Amniotic epithelial cell (primary cell): ENCODE data around the gene LTBP2.

Experiments used
- DNase-seq: peaks from one replicate; pipeline ENCODE4 v3.0.0-alpha.2; 2010; ENCODE audit warnings: low read depth

Gene LTBP2

DNA sequence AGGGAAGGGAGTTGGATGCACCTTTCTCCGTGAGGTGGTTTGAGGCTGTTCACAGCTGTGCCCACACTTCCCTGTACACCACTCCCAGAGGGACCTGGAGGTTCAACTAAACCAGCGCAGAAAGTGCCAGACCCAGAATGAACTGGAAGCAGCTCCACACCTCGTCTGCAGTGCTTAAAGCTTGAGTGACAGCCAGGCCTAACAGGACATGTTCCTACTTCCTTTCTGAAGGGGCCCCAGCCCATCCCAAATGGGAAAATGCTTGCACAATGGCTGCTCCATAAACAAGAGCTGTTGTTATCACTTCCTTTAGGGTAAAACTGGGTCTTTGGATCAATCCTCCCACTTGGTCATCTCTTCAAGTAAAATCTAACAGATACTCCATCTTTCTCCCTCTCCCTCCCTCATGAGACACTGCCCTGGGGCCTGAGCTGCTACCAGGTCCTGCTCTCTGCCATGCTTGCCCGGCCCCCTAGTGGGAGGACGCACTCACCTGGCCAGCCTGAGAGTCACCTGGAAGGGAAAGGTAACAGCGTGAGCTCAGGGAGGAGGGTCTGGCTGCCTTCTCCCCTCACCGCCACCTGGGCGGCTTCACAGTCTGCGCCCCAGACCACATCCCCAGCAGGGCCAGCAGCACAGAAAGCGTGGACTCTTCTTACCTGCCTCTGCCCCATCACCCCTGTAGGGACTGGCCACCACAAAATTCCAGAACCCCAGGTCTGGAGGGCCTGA lies 85.0 kb downstream of the LTBP2 start:
- no peak for DNase-seq

DNA sequence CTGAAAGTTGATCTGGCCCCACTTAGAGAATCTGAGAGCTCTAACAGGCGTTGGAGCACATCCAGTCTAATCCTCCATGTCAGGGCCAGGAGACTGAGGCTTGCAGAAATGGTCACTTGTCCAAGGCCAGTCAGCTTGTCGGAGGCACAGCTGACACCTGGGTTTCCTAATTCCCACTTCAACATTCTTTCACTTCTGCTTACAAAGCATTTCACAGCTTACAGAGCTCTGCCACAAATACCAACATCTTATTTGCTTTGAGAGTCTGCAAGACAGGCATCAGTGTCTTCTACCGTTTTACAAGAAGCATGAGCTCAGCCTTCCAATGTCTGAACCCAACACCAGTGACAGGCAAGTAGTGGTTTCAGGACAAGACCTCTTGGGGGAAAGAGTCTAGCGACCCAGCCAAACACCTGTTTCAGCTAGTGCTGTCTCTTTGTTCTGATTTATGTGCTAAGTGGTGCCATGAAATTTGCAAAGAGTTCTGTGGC lies 86.6 kb downstream of the LTBP2 start:
- DNase-seq: no peak

DNA sequence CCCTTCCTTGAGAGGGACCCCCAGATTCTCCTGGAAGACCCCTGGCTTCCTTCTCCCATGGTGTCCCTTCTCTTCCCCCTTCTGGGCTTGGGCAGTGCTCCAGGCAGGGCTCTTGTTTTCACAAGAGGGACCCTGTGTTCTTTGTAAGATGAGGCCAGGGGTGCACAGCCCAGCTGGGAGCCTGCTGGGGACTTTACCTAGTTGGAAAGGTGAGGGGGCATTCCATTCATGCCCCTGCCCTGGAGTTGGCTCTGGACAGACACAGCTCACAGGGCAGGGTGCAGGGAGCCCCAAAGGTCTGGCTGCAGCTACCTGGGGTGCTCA lies 87.3 kb downstream of the LTBP2 start:
- no peak for DNase-seq

DNA sequence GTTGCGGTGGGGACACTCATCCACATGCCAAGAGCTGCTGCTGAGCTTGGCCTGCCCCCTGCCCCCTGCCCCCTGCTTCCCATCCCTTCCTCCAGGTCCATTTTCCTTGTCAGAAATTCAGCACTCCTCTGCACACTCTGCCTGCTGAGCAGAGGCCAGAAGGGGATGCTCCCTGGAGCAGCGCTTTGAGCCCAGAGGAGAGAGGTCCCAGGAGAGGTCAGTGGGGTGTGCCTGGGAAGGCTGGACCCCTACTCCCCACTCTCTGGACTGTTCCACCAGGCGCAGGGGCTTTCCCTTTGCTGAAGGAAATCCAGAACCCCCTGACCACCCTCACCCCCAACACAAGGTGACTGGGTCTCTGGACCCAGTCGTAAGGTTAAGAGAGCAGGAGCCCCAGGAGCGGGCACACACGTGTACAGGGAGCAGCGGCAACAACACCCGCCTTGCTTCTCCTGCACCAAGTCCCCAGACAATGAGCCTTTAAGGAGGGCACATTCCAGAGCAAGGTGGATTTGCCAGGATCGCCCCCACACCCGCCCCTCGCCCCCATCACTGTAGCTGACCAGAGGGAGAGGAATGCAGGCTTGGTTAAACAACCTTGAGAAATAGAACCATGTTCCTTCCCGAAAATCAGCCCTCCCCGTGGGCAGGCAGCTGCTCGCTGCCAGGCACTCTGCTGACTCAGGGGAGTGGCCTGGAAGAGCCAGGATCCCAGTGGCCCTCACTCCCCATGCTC lies 87.8 kb downstream of the LTBP2 start:
- peak; percentile 60 for DNase-seq

DNA sequence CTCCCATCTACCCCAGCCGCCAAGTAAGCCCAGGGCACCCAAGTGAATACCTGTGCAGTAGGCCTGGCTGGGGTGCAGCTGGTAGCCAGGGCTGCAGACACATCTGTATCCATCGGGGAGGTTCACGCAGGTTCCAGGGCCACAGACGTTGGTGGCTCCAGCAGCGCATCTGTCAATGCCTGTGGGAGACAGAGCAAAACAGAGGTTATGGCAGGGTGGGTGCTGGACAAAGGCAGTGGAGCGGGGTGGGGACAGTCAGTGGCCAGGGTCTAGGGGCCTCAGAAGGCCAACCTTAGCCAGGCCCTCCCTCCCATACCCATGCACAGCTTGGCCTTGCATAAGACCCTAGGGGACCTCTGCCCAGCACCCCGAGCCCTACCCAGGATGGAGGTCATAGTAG lies 89.3 kb downstream of the LTBP2 start:
- no peak for DNase-seq

DNA sequence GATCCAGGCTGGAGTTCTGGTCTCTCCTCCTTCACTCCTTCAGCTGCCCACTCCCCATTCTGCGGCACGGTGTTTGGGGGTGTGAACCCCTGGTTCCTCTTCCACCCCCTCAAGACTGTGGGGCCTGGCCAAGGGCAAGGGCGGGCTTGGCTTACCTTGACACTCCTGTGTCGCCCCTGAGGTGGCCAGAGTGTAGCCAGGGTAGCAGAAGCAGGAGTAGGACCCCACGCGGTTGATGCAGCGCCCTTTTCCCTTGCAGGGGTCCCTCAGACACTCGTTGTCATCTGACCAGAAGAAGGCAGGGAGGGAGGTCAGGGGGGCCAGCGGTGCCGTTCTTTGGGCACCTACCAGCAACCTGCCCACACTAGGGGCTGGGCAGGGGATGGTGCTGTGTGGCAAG lies 90.3 kb downstream of the LTBP2 start:
- DNase-seq: no peak

DNA sequence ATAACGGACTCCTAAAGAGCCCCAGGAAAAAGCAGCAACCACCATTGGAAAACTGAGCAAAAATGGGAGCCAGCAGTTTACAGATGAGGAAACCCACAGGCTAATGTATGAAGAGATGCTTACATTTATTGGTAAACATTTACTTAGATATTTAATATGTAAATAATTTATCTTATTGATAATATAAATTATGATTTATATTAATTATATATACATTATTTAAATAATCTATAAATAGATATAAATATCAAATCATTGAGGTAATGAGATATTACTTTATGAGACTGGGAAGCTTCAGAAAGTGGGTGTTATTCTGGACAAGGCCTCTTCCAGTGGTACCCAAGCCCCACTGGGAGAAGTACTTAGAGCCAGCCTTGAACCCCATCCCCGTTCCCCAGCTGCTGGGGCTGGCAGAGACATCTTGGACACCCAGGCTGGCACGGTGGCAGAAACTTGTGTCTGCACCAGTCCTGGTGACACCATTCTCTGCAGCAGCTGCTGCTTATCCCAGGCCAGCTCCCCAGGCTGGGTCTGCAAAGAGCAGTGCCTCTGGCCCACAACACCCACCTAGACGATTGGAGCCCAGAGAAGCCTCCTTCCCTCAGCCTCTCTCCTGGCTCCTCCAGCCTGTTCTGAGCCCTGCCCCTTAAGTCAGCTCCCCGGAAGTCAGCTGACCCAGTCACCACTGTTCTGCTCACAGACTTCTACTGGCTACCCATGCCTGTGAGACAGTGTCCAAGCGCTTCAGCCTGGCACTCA lies 92.5 kb downstream of the LTBP2 start:
- DNase-seq: no peak

DNA sequence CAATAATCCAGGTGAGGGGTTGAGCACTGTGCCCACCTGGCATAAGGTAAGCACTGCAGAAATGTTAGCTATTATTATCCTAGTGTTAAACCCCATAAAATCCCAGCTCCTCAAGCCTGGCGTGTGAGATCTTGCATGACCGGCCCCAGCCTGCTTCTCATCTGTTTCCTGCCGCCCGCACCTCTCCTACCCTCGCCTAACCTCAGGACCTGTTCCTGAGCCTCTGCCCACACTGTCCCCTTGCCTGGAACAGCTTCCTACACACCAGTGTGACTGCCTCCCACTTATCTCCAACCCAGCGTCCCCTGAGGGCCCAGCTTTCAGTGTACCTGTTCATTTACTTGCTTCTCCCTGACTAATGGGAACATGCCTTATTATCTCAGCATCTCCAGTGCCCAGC lies 93.8 kb downstream of the LTBP2 start:
- DNase-seq: no peak

DNA sequence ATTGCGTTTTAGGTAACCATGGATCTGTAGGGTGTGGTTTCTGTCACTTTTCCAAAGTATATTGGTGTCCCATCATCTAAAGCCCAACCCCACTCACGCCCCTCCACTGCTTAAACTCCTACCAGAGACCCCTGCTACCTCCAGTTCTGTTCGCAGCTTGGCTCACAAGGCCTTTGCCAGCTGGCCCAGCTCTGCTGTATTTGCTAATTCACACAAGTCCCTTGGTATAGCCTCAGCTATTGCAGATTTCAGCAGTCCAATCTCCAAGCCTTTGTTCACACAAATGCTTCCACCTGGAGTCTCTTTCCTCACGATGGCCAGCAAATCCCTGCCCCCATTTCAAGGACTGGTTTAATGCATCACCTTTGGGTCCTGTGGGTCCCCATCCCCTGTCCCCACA lies 94.3 kb downstream of the LTBP2 start:
- DNase-seq: no peak

DNA sequence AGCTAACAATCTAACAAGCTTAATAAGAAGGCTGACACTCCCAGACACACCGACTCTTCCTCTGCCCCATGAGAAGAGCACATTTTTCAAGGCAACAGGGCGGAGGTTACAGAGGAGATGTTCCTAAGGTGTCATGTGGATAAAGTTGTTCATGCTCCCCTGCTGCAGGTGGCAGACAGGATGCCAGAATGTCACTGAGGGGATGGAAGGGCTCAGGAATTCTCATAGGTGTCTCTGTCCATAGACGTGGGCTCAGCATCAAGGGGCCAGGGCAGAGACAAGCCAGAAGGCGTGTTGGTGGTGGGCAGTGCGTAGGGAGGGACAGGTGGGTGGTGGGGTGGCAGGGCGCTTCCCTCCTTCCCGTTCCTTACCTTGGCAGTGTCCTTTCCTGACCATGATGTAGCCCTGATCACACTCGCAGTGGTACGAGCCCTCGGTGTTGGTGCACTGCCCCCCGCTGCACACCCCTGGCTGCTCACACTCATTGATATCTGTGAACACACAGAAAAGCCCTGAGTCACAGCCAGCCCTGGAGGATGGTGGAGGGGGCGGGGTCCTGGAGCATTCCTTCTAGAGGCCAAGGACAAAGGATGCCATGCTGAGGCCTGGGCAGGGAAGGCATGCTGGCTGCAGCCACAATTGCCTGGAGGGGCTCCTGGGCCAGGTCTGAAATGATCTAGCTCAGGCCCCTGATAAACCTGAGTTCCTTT lies 95.4 kb downstream of the LTBP2 start:
- peak; percentile 44 for DNase-seq

DNA sequence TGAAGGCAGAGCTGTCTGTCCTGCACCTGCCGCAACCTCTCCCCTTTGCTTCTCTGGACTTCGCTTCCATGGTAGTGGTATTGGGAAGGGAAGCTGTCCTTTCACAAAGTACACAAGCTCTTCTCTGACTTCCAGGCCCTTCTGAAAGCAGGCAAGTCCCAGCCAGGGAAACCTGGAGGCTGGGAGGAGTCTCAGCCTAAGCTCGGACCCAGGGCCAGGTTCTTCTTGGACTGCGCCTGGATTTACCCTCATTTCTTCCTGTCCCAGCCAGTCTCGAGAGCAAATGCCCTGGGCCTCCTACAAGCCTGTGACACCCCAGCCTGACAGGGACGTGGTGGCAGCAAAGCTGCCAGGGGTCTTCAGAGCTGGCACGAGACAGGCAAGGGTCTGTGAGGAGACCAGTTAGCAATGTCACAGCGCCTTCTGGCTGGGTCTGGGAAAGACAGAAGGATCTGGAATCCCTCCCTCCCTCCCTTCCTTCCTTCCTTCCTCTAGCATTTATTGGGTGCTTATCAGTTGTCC lies 96.1 kb downstream of the LTBP2 start:
- no peak for DNase-seq

DNA sequence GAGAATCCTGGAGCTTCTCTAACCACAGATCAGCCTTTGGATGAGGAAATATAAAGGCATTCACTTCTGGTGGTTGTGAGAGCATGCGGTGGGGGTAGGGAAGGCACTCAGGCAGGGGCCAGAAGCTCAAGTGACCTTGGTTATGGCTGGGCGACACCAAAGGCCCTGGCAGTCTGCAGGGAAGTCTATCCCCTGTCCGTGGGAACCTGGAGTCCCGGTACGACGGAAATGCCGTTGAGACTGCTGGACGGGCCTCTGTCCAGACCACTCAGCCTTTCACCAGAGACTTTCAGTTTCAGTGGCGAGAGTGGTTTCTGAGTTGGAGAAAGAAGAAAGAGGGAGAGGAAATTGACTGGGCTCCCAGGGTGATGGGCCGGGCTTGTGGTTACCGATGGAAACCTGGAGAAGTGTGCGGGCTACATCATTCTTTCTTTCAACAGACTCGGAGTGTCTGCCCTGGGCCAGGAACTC lies 97.5 kb downstream of the LTBP2 start:
- DNase-seq: peak; percentile 95

DNA sequence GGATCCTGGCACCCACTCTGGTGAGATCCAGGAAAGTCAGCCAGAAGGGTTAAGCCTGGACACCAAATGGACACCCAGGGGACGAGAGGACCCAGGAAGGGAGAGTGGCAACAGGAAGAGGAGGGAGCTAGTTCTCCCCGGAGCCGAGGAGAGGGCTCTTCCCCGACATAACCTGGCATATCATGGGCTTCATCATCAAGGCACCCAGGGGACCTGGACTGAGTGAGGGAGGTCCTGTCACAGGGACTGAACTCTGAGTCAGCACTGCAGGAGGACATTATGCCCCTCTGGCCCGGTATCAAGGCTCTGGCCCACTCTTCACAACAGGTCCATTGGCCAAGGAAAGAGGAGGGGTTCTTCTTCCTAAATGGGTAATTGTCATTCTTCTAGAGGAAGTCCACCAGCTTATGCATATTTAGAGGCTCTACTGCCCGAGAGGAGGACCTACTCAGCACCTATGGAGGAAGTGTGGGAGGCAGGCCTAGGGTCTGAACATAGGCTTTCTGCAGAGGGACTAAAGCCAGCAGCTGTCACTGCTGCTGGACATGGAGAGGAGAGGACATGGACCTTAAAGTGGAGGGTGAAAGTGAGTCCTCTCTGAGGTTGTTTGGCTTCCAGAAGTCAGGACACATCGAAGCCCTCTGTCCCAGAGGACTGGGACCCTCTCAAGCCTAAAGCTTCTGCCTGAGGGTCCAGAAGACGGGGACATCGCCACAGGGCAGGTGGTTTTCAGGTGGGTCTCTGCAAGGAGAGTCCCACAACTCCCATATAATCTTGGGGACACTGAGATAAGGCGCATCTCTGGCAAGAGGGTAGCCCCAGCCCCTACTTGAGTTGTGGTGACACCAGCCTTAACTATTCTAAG lies 99.8 kb downstream of the LTBP2 start:
- DNase-seq: no peak

DNA sequence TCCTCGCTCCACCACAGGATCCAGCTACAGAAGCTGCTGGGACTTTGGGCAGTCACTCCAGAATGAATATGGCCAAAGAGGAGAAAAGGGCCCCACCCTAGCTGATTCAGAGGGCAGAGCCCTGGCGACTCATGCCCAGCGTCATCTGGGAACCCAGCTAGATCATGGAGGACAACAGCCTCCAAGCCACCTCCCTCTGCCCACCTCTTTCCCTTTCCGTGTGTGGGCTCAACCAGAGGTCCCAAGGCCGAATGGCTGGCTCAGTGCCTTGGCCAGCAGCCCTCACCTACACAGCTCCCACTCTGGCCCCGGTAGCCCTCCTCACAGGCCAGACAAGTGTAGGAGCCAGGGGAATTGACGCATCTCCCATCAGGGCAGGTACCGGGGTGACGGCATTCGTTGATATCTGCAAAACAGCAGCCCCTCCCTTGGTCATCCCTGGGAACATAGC lies 101.1 kb downstream of the LTBP2 start:
- DNase-seq: peak; percentile 27

DNA sequence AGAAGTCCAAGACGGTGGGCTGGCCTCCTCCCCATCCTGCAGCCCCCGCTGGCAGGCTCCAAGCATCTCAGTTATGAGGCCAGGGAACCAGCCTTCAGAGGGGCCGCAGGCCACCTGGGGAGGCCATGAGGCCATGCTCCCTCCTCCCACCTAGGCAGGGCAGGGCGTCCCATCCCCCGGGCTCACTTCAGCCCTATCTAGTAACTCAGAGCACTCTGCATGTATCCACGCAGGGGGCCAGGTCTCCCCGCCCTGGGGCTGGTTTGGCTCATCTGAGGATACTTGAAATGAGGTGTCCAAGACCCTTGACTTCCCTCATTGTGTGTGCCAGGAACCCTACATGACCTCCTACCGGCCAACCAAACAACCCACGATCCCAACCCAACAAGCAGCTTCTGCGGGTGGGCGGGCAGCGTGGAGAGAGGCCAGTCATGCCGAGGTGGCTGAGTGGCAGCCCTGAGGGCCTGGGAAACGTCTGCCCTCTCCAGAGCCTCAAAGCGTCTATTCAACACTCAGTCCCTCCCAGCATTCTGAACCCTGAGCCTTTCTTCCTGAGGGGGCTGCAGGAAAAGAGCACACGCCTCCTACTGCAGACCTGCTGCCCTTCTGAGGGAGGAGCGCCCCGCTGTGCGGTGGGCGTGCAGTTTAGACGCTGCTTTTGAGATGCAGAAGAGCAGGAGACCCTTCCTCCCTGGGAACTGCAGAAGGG lies 101.7 kb downstream of the LTBP2 start:
- DNase-seq: peak; percentile 53

DNA sequence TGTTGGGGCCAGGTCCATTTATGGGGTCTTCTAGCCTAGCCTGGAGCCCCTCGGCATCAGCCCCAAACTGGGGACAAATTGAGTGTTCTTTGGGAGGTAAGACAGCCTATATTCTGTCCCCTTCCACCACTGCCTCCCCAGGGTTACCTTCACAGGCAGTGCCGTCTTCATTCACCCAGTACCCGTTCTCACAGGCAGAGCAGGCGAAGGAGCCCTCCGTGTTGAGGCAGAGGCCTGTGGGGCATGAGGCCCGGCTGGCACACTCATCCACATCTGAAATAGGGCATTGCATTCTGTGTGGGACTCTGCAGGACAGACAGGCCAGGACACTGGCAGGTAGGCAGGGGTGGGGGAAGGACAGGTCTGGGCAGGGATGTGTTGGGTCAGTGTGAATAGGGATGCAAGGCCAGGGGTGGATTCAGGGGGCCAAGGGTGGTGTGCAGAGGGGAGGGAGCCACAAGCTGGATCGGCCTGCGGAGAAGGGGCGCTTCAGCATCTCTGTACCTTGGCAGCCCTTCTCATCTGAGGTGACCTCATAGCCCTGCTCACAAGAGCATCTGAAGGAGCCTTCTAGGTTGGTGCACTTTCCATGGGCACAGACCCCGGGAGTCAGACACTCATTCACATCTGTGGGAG lies 102.3 kb downstream of the LTBP2 start:
- no peak for DNase-seq

DNA sequence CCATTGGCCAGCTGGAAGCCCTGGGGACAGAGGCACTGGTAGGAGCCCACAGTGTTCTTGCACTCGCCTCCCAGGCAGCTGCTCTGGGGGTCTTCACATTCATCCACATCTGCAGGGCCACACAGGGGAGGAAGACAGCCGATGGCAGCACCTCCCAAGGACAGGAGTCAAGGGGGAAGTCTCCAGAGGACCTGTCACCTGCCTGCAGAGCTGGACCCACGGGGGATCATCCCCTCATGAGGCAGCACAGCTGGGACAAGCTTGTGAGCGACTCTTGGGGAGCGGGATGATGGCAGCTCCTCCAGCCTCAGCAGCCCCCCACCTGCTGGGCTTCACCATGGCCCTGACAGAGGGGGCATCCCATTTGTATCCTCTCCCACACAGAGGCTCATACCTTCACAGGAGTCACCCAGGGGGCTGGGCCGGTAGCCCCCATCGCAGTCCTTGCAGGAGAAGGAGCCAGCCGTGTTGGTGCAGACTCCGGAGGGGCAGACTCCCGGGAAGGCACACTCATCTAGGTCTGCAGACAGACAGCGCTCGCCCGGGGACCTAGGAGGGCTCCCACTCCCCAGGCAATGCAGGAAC lies 103.1 kb downstream of the LTBP2 start:
- DNase-seq: no peak

DNA sequence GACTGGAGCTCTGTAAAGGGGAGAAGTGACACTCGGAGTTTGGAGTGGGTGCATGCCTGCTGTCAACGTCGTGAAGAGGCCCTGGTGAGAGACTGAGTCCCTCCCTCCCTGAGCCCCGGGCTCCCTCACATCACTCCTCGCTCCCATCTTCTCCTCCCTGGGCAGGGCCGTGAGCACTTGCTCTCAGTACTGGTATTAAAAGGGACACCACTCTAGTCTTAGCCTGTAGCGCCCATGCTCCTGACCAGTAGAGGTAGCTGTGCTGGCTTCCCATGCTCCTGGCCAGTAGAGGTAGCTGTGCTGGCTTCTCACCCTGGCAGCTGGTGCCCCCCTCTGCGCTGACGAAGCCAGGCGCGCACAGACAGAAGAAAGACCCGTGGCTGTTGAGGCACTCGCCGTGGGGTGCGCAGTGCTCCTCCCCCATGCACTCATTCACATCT lies 103.7 kb downstream of the LTBP2 start:
- DNase-seq: peak; percentile 45

DNA sequence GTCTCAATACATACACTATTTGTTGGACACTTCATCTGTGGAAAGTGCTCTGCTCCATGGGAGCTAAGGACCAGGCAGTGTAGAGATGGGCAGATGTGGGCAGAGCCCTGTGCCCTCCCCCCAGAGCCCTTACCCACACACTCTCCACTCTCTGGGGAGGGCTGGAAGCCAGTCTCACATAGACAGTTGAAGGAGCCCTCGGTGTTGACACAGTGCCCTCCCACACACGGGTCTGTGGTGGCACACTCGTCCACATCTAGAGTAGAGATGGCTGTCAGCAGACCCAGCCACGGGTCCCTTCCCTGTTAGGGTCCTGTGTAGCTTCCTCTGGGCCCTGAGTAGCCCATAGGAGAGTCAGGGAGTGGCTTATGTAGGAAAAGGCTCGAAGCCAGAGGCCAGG lies 104.2 kb downstream of the LTBP2 start:
- DNase-seq: no peak
